A673 (cell line): ENCODE measurements around the gene RAB26. TPM values are rescaled to one million over a fixed set of nuclear protein-coding genes. Genes with fewer than 3 reads are reported as not detected.

ENCODE experiments used
- BruUV-seq: library from RNA; stranded (reverse); fragments of 400-500 nt; replicated peaks from 2 replicates; lab custom pipeline; 2021; lab: Mats Ljungman, UMichigan
- CTCF ChIA-PET: fragments of 300-600 bp; sonication (Branson Sonifier 250); formaldehyde crosslinking; loops from one replicate; lab custom pipeline; 2022; ENCODE audit warnings: antibody characterized with exemption; lab: Charles Lee
- POLR2A ChIA-PET: fragments of 300-600 bp; sonication (Branson Sonifier 250); formaldehyde crosslinking; loops from one replicate; lab custom pipeline; 2022; ENCODE audit warnings: antibody characterized with exemption; ENCODE audit not compliant: low non-redundant PET; lab: Charles Lee
- DNase-seq: peaks from one replicate; pipeline ENCODE4 v3.0.0-alpha.2; 2015; ENCODE audit warnings: low spot score
- H3K27ac ChIP-seq: fragments of 200-600 bp; sonication (generic); 2 replicates; pipeline ENCODE4 v1.5.1; 2016; ENCODE audit warnings: mixed run types, low read depth, mild to moderate bottlenecking, mixed read lengths, antibody characterized with exemption, low read length; ENCODE audit not compliant: poor library complexity, severe bottlenecking
- H3K27me3 ChIP-seq: fragments of 200-600 bp; sonication (generic); replicated peaks from 2 replicates; pipeline ENCODE4 v1.6.1; 2017; ENCODE audit warnings: mixed run types, low read depth, mild to moderate bottlenecking, mixed read lengths, antibody characterized with exemption, low read length; ENCODE audit not compliant: insufficient read depth, poor library complexity
- H3K36me3 ChIP-seq: fragments of 200-600 bp; sonication (generic); 2 replicates; pipeline ENCODE4 v1.6.1; 2016; ENCODE audit warnings: mixed run types, mild to moderate bottlenecking, mixed read lengths, antibody characterized with exemption, low read length; ENCODE audit not compliant: insufficient read depth, poor library complexity, severe bottlenecking
- H3K4me1 ChIP-seq: fragments of 200-600 bp; sonication (generic); 2 replicates; pipeline ENCODE4 v1.6.1; 2017; ENCODE audit warnings: mixed run types, mild to moderate bottlenecking, mixed read lengths, antibody characterized with exemption, low read length; ENCODE audit not compliant: insufficient read depth, poor library complexity, severe bottlenecking
- H3K4me3 ChIP-seq: fragments of 200-600 bp; sonication (generic); 2 replicates; pipeline ENCODE4 v1.5.1; 2016; ENCODE audit warnings: low read depth, mixed run types, mild to moderate bottlenecking, mixed read lengths, low read length; ENCODE audit not compliant: poor library complexity, severe bottlenecking
- H3K9me3 ChIP-seq: fragments of 200-600 bp; sonication (generic); 2 replicates; pipeline ENCODE4 v1.6.1; 2016; ENCODE audit warnings: mixed run types, low read depth, mild to moderate bottlenecking, mixed read lengths, antibody characterized with exemption, low read length; ENCODE audit not compliant: poor library complexity, severe bottlenecking
- CTCF ChIP-seq: fragments of 300-800, 200-600 bp; sonication (generic); conservative IDR thresholded peaks from 2 replicates; pipeline ENCODE4 v1.5.1; 2017; ENCODE audit warnings: low read depth, mild to moderate bottlenecking, antibody characterized with exemption, low read length, moderate library complexity, mixed read lengths
- EZH2 ChIP-seq: fragments of 200-600 bp; sonication (generic); IDR thresholded peaks from 2 replicates; pipeline ENCODE4 v1.6.1; 2017; ENCODE audit warnings: borderline replicate concordance, low read depth, mild to moderate bottlenecking, mixed read lengths, antibody characterized with exemption, low read length; ENCODE audit not compliant: poor library complexity, severe bottlenecking
- intact Hi-C: fragments of 100-400 bp; cut with micrococcal nuclease; formaldehyde crosslinking; loops from one replicate; pipeline ENCODE4 v1.10.0; 2022; ENCODE audit not compliant: unreplicated experiment
- total RNA-seq: library from RNA; stranded (reverse); gene quantifications from 2 replicates; pipeline ENCODE4 v1.2.3, GENCODE V29; 2021

RAB26 gene
- total RNA-seq, 1 experiment from 2014 or later, result 0.49 TPM

- Histone ChIP-seq H3K4me1 (peaks cover 7% of the 10 kb centered on the region), H3K9me3 (no peaks in the 10 kb centered on the region), H3K27me3 (peaks cover 11% of the 10 kb centered on the region), H3K4me3 (no peak overlapping the region), H3K27ac (no peak overlapping the region), H3K36me3 (no peaks in the 10 kb centered on the region)
- CTCF ChIA-PET, result no interaction called here
- POLR2A ChIA-PET, result no interaction called here
- intact Hi-C loops, result no loop called here
- DNase-seq, result no peak
- no TSS peak for BruUV-seq
- no peak for TF ChIP-seq CTCF
- TF ChIP-seq EZH2, result no peak
Measured at GRCh38 chr16:2191446-2191706, 43.0 kb downstream of the RAB26 start.

GRCh38 chr16:2194166-2194834 is 45.9 kb downstream of the RAB26 start:
- Histone ChIP-seq H3K36me3 (no peaks in the 10 kb centered on the region), H3K4me3 (no peak overlapping the region), H3K9me3 (no peaks in the 10 kb centered on the region), H3K4me1 (peaks cover 7% of the 10 kb centered on the region), H3K27me3 (peaks cover 26% of the 10 kb centered on the region), H3K27ac (no peak overlapping the region)
- intact Hi-C loops, result no loop called here
- no TSS peak for BruUV-seq
- TF ChIP-seq EZH2 (no peak), CTCF (no peak)
- ChIA-PET POLR2A (interaction anchor here (0.5 kb wide), 2 partner anchors 47 to 318 kb away, joined by 4 read pairs; no protein-coding TSS in a partner anchor), CTCF (interaction anchor here (1.1 kb wide), 1 partner anchor 12 kb away, joined by 3 read pairs; no protein-coding TSS in a partner anchor)
- peak; percentile 71 for DNase-seq

DNA sequence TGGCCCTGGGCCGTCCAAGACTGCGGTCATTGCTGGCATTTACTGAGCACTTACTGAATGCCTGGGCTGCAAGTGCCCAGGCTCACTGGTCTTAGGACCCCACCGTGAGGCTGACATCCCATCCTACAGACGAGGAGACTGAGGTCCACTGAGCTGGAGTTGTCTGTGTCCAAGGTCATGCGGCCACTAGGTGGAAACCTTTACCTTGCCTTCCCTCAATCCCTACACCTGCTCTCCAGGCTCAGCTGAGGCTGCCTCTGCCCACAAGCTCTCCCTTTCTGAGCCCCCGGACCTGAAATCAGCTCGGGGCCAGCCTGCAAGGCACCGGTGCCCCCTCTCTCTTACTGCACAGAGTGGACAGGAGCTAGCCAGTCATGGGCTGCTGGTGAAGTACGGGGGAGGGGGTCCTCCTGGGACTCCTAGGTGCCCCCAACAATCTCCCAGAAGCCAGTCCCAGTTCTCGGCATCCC is 46.5 kb downstream of the RAB26 start:
- peak; percentile 48 for DNase-seq
- TF ChIP-seq CTCF (peak; percentile 38; the same call in 1 of the 2 replicates), EZH2 (no peak)
- H3K36me3 ChIP-seq, result no peaks in the 10 kb centered on the region
- H3K9me3 ChIP-seq, result no peaks in the 10 kb centered on the region
- H3K27ac ChIP-seq, result no peak overlapping the region
- H3K4me1 ChIP-seq, result peaks cover 7% of the 10 kb centered on the region
- no peak overlapping the region for H3K4me3 ChIP-seq
- H3K27me3 ChIP-seq, result peaks cover 26% of the 10 kb centered on the region
- ChIA-PET POLR2A (interaction anchor here (0.5 kb wide), 2 partner anchors 46 to 318 kb away, joined by 4 read pairs; no protein-coding TSS in a partner anchor), CTCF (interaction anchor here (0.6 to 1.1 kb wide), 2 partner anchors 13 to 168 kb away, joined by 3 read pairs; partner anchors contain the start of gene NHERF2)
- intact Hi-C loops, result no loop called here
- BruUV-seq, result no TSS peak
